CD4-positive, CD25-positive, alpha-beta regulatory T cell (primary cell): ENCODE data around the gene NUP205. TPM values are rescaled to one million over a fixed set of nuclear protein-coding genes. Genes with fewer than 3 reads are reported as not detected.
"Not testable (repeated sequence)": the region's sequence is repeated elsewhere in the genome, so short reads cannot be mapped to it uniquely, and the experiment has no call there.

Experiments
- ATAC-seq, 2 donors: fragments of 150-1000 bp; cut with Tn5 transposase; one replicate each; pipeline ENCODE4 v1.10.0; 2021; ENCODE audit warnings: low read depth in 2 of 2, moderate number of reproducible peaks in 2 of 2, moderate library complexity in 1 of 2
- DNase-seq, 3 donors: peaks; one replicate each; pipeline versions ENCODE4 v3.0.0 to v3.0.0-alpha.2; 2012 to 2022; ENCODE audit warnings: mixed read lengths in 1 of 3
- H3K27ac ChIP-seq: one replicate; pipeline ENCODE4 v1.7.0; 2013; ENCODE audit warnings: mild to moderate bottlenecking, low read length; ENCODE audit not compliant: insufficient read depth, poor library complexity, severe bottlenecking
- H3K27me3 ChIP-seq: one replicate; pipeline ENCODE4 v1.7.0; 2013; ENCODE audit warnings: low read length; ENCODE audit not compliant: control insufficient read depth, insufficient read depth
- H3K36me3 ChIP-seq: one replicate; pipeline ENCODE4 v1.7.0; 2013; ENCODE audit warnings: mild to moderate bottlenecking, low read length, moderate library complexity; ENCODE audit not compliant: control insufficient read depth, insufficient read depth
- H3K4me1 ChIP-seq: 2 replicates; pipeline ENCODE4 v1.7.0; 2013; ENCODE audit warnings: mild to moderate bottlenecking, low read length; ENCODE audit not compliant: insufficient read depth, control insufficient read depth, poor library complexity, severe bottlenecking
- H3K4me3 ChIP-seq: one replicate; pipeline ENCODE4 v1.7.0; 2013; ENCODE audit warnings: low read depth, mild to moderate bottlenecking, low read length, moderate library complexity
- H3K9me3 ChIP-seq, 2 experiments: 1 replicate in 1 of 2; 2 replicates in 1 of 2; pipeline ENCODE4 v1.7.0; 2013; ENCODE audit warnings: low read length in 2 of 2, mild to moderate bottlenecking in 1 of 2, moderate library complexity in 1 of 2; ENCODE audit not compliant: control insufficient read depth in 2 of 2
- H3K27ac Mint-ChIP-seq, 3 donors: one replicate each; pipeline ENCODE4 v1.8.0; 2020 to 2022; ENCODE audit warnings: mild to moderate bottlenecking in 3 of 3, mixed read lengths in 3 of 3, moderate library complexity in 2 of 3
- H3K27me3 Mint-ChIP-seq: one replicate; pipeline ENCODE4 v1.8.0; 2022; ENCODE audit warnings: mild to moderate bottlenecking, mixed read lengths
- H3K36me3 Mint-ChIP-seq: one replicate; pipeline ENCODE4 v1.8.0; 2020; ENCODE audit warnings: mixed read lengths
- H3K4me1 Mint-ChIP-seq, 4 donors: one replicate each; pipeline ENCODE4 v1.8.0; 2020 to 2022; ENCODE audit warnings: mixed read lengths in 4 of 4, mild to moderate bottlenecking in 1 of 4
- H3K4me3 Mint-ChIP-seq, 4 donors: one replicate each; pipeline ENCODE4 v1.8.0; 2020 to 2022; ENCODE audit warnings: mild to moderate bottlenecking in 4 of 4, mixed read lengths in 4 of 4, moderate library complexity in 3 of 4
- H3K9me3 Mint-ChIP-seq, 7 donors: one replicate each; pipeline ENCODE4 v1.8.0; 2020 to 2022; ENCODE audit warnings: mixed read lengths in 7 of 7, mild to moderate bottlenecking in 3 of 7, moderate library complexity in 2 of 7
- polyA plus RNA-seq, 4 donors: library from polyadenylated mRNA; unstranded; fragments of 300-500 nt; fragmentation: Illumina TruSeq; gene quantifications; one replicate each; pipeline ENCODE4 v1.2.3, GENCODE V29; 2021
- total RNA-seq: library from RNA; stranded (reverse); gene quantifications from one replicate; pipeline ENCODE4 v1.2.3, GENCODE V29; 2022

Gene NUP205
- total and polyA plus RNA-seq, 5 donors from 2014 or later = 21.1 to 56.3 (median 27.6) TPM

DNA sequence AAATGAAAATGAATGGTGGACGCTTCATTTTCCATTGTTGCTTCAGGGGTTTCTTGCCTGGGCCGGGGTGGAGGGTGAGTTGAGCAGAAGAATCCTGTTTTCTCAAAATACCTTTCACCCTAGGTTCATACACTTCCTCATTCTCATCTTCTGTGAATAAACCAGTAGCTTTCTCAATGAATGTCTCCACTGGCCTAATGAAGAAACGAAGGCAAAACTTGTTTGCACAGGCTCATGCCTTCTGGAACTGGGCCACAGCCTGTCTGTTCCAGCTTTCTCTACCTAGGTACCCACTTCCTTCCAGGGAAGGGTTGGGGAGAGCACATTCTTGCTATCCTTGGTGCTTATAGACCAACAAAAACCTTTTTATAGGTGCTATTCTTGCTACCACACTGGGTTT, 125.9 kb downstream of the NUP205 start:
- H3K9me3 Mint-ChIP-seq = peaks cover 0 to 2% (median 0%) of the 10 kb centered on the region in 7 donors
- no peak overlapping the region for H3K27ac ChIP-seq
- DNase-seq (no peak), ATAC-seq (no peak)
- H3K27me3 ChIP-seq = no peaks in the 10 kb centered on the region
- H3K4me3 Mint-ChIP-seq = no peak overlapping the region
- no peaks in the 10 kb centered on the region for H3K4me1 ChIP-seq
- peaks cover 10% of the 10 kb centered on the region for H3K36me3 Mint-ChIP-seq
- no peak overlapping the region for H3K4me3 ChIP-seq
- H3K9me3 ChIP-seq = no peaks in the 10 kb centered on the region
- no peaks in the 10 kb centered on the region for H3K27me3 Mint-ChIP-seq
- peaks cover 0 to 4% (median 3%) of the 10 kb centered on the region in 4 donors for H3K4me1 Mint-ChIP-seq
- H3K36me3 ChIP-seq = peaks cover 6% of the 10 kb centered on the region
- peak overlapping the region in 1 of 3 donors; percentile 80 for H3K27ac Mint-ChIP-seq

DNA sequence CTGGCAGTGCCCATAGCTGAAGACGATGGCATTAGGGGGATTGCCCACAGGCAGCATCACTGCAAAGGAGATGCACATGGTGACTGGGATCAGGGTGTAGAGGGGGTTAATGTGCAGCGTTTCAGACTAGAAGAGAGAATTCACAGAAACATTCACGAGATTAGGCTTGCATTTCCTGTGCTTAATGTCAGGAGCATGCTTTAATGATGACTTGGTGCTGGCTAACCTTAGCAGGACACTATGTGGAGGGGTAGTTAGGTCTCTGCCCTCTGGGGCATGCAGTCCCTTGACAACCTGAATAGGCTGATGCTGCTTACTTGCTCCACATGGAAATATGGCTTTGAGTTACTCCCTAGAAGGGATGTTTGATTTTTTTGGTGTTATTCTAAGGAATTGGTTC, 126.4 kb downstream of the NUP205 start:
- no peaks in the 10 kb centered on the region for H3K27me3 Mint-ChIP-seq
- Histone ChIP-seq H3K27me3 (no peaks in the 10 kb centered on the region), H3K4me1 (no peaks in the 10 kb centered on the region), H3K36me3 (peaks cover 2% of the 10 kb centered on the region), H3K4me3 (no peak overlapping the region), H3K9me3 (no peaks in the 10 kb centered on the region), H3K27ac (no peak overlapping the region)
- peaks cover 0 to 2% (median 0%) of the 10 kb centered on the region in 7 donors for H3K9me3 Mint-ChIP-seq
- no peak for DNase-seq
- H3K4me3 Mint-ChIP-seq = no peak overlapping the region
- peaks cover 10% of the 10 kb centered on the region for H3K36me3 Mint-ChIP-seq
- no peak for ATAC-seq
- H3K27ac Mint-ChIP-seq = peak overlapping the region in 1 of 3 donors; percentile 80
- peaks cover 0 to 4% (median 3%) of the 10 kb centered on the region in 4 donors for H3K4me1 Mint-ChIP-seq

GRCh38 chr7:135684699-135685098, 127.0 kb downstream of the NUP205 start:
- peaks cover 6% of the 10 kb centered on the region for H3K36me3 ChIP-seq
- no peak for DNase-seq
- H3K9me3 Mint-ChIP-seq = peaks cover 0 to 2% (median 0%) of the 10 kb centered on the region in 7 donors
- no peaks in the 10 kb centered on the region for H3K9me3 ChIP-seq
- H3K27me3 ChIP-seq = no peaks in the 10 kb centered on the region
- no peak overlapping the region for H3K4me3 Mint-ChIP-seq
- H3K27ac Mint-ChIP-seq = no peak overlapping the region
- peaks cover 10% of the 10 kb centered on the region for H3K36me3 Mint-ChIP-seq
- H3K4me1 ChIP-seq = no peaks in the 10 kb centered on the region
- no peak overlapping the region for H3K4me3 ChIP-seq
- no peaks in the 10 kb centered on the region for H3K27me3 Mint-ChIP-seq
- H3K27ac ChIP-seq = no peak overlapping the region
- ATAC-seq = no peak
- peaks cover 0 to 4% (median 3%) of the 10 kb centered on the region in 4 donors for H3K4me1 Mint-ChIP-seq

DNA sequence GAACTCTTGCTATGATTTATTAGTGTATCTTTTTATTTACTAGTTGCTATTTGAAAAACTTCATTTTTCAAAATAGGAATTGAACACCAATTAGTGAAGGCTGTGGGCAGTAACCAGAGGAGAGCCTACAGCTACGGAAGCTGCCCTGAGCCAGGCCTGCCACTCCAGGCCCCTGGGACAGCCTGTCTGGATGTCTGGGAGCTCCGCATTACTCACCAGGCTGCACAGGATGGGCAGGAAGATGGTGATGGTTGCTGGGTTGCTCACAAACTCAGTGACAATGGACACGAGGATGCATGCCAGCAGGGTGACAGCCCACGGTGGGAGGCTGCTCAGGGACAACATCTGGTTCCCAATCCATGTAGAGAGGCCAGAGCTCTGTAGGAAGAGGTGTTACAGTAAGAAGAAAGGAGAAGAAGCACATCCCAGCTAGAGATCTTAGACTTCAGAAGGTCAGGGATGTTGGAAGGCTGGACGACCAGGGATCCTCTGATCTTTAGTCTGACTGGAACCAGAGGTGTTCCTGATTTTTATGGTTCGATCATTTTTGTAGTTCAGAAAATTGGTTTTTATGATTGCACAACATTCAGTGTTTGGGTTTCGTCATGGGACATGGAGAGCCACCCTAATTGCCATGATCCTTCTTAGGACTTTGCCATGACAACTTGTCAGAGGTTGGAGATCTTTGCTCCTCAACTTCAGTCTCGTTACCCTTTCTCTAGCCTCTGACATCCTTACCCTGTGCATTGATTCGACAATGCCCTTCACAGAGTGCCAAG, 127.8 kb downstream of the NUP205 start:
- Mint-ChIP-seq H3K4me1 (peaks cover 0 to 4% (median 3%) of the 10 kb centered on the region in 4 donors), H3K27ac (no peak overlapping the region), H3K27me3 (no peaks in the 10 kb centered on the region), H3K9me3 (peaks cover 0 to 2% (median 0%) of the 10 kb centered on the region in 7 donors), H3K36me3 (peaks cover 13% of the 10 kb centered on the region), H3K4me3 (no peak overlapping the region)
- no peak for ATAC-seq
- no peak for DNase-seq
- Histone ChIP-seq H3K36me3 (peaks cover 6% of the 10 kb centered on the region), H3K4me3 (no peak overlapping the region), H3K4me1 (no peaks in the 10 kb centered on the region), H3K27me3 (no peaks in the 10 kb centered on the region), H3K27ac (no peak overlapping the region), H3K9me3 (no peaks in the 10 kb centered on the region)

GRCh38 chr7:135687466-135687865, 129.7 kb downstream of the NUP205 start:
- peak overlapping the region in 1 of 4 donors; percentile 30 for H3K4me3 Mint-ChIP-seq

DNA sequence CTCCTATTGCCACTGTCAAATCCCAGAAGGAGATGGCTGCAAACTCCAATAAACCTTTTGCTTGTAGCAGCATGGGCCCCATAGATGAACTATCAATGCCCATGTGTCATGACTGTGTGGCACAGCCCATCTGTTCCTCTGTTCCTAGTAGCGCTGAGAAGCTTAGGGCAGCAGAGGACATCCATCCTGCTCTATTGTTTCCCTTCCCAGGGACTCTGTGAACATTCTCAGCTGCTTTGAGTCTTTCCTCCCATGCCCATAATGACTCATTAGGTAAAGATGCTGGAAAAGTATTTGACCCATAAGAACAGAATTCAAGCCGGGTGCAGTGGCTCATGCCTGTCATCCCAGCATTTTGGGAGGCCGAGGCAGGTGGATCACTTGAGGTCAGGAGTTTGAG, 132.8 kb downstream of the NUP205 start:
- no peaks in the 10 kb centered on the region for H3K9me3 ChIP-seq
- peaks cover 0 to 2% (median 0%) of the 10 kb centered on the region in 7 donors for H3K9me3 Mint-ChIP-seq
- H3K36me3 ChIP-seq = peaks cover 4% of the 10 kb centered on the region
- H3K36me3 Mint-ChIP-seq = peaks cover 24% of the 10 kb centered on the region
- no peak overlapping the region for H3K4me3 Mint-ChIP-seq
- no peak overlapping the region for H3K27ac Mint-ChIP-seq
- no peaks in the 10 kb centered on the region for H3K4me1 ChIP-seq
- no peak for DNase-seq
- no peaks in the 10 kb centered on the region for H3K27me3 ChIP-seq
- no peak for ATAC-seq
- H3K4me1 Mint-ChIP-seq = peaks cover 0 to 4% (median 3%) of the 10 kb centered on the region in 4 donors
- H3K27me3 Mint-ChIP-seq = no peaks in the 10 kb centered on the region
- H3K4me3 ChIP-seq = no peak overlapping the region
- H3K27ac ChIP-seq = no peak overlapping the region

More at GRCh38 chr7:135687466-135687865, 129.7 kb downstream of the NUP205 start:
- Mint-ChIP-seq H3K4me1 (peaks cover 0 to 4% (median 3%) of the 10 kb centered on the region in 4 donors), H3K36me3 (peaks cover 22% of the 10 kb centered on the region), H3K27ac (peak overlapping the region in 1 of 3 donors; percentile 36), H3K27me3 (no peaks in the 10 kb centered on the region), H3K9me3 (peaks cover 0 to 2% (median 0%) of the 10 kb centered on the region in 7 donors)
- H3K36me3 ChIP-seq = peaks cover 6% of the 10 kb centered on the region
- H3K9me3 ChIP-seq = no peaks in the 10 kb centered on the region
- no peaks in the 10 kb centered on the region for H3K4me1 ChIP-seq
- no peak overlapping the region for H3K4me3 ChIP-seq
- ATAC-seq (no peak), DNase-seq (no peak)
- no peaks in the 10 kb centered on the region for H3K27me3 ChIP-seq
- H3K27ac ChIP-seq = no peak overlapping the region

DNA sequence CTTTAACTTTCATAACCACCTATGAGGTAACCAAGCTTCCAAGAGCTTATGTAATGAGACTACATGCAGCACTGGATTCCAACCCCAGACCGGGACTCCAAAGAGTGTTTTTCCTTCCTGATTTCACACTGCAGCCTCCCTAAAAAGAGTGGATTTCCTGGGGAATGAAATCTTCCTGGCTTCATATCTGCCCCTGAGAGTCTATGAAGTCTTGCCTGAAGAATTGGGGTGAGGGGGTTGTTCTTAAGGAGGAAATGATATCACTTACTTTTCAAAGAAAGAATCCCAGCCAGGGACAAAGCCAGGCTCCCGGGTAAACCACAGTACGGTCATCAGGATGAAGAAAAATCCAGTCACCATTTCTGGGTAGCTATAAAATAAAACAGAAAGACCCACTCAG, 134.3 kb downstream of the NUP205 start:
- DNase-seq (no peak), ATAC-seq (no peak)
- no peaks in the 10 kb centered on the region for H3K9me3 ChIP-seq
- Mint-ChIP-seq H3K36me3 (peaks cover 21% of the 10 kb centered on the region), H3K27ac (no peak overlapping the region), H3K4me1 (peaks cover 0 to 4% (median 3%) of the 10 kb centered on the region in 4 donors), H3K4me3 (no peak overlapping the region), H3K9me3 (peaks cover 0 to 2% (median 0%) of the 10 kb centered on the region in 7 donors), H3K27me3 (no peaks in the 10 kb centered on the region)
- no peak overlapping the region for H3K4me3 ChIP-seq
- H3K36me3 ChIP-seq = peaks cover 4% of the 10 kb centered on the region
- no peak overlapping the region for H3K27ac ChIP-seq
- no peaks in the 10 kb centered on the region for H3K27me3 ChIP-seq
- no peaks in the 10 kb centered on the region for H3K4me1 ChIP-seq

GRCh38 chr7:135692606-135693005, 134.9 kb downstream of the NUP205 start:
- not testable (repeated sequence) for H3K27ac ChIP-seq, H3K4me3 Mint-ChIP-seq, ATAC-seq

More at GRCh38 chr7:135692606-135693005, 134.9 kb downstream of the NUP205 start:
- not testable (repeated sequence) for DNase-seq, H3K4me1 ChIP-seq, H3K27me3 ChIP-seq, H3K4me3 ChIP-seq, H3K9me3 Mint-ChIP-seq, H3K27me3 Mint-ChIP-seq, H3K27ac Mint-ChIP-seq, H3K4me1 Mint-ChIP-seq, H3K9me3 ChIP-seq, H3K36me3 ChIP-seq
- H3K36me3 Mint-ChIP-seq = peaks cover 21% of the 10 kb centered on the region
